ENCODE measurements around the gene UBR3.

The UBR3 gene

GRCh38 chr2:169796441-169796840, 30.8 kb upstream of the UBR3 start:
- in situ Hi-C loops (cut with MboI; ENCODE audit: low pct_unique_long_range_greater_than_20kb, low sequenced_read_pairs, unreplicated experiment) = loop anchor here (25.0 kb wide), 1 partner anchor 259 kb away; no protein-coding TSS in a partner anchor
- DNase-seq (ENCODE audit: low spot score) = no peak
- TF ChIP-seq CTCF (IDR thresholded peaks at IDR 0.05; ENCODE audit: extremely low read depth, insufficient read depth, missing control alignments) = no peak

GRCh38 chr2:169797601-169798000, 29.7 kb upstream of the UBR3 start:
- in situ Hi-C loops (cut with MboI; ENCODE audit: low pct_unique_long_range_greater_than_20kb, low sequenced_read_pairs, unreplicated experiment) = loop anchor here (25.0 kb wide), 1 partner anchor 260 kb away; no protein-coding TSS in a partner anchor
- no peak for DNase-seq (ENCODE audit: low spot score)
- TF ChIP-seq CTCF (IDR thresholded peaks at IDR 0.05; ENCODE audit: extremely low read depth, insufficient read depth, missing control alignments) = no peak

- no peak for DNase-seq (ENCODE audit: low spot score)
- in situ Hi-C loops (cut with MboI; ENCODE audit: low pct_unique_long_range_greater_than_20kb, low sequenced_read_pairs, unreplicated experiment) = loop anchor here (25.0 kb wide), 1 partner anchor 261 kb away; no protein-coding TSS in a partner anchor
- TF ChIP-seq CTCF (IDR thresholded peaks at IDR 0.05; ENCODE audit: extremely low read depth, insufficient read depth, missing control alignments) = no peak
These were observed 28.9 kb upstream of the UBR3 start for GRCh38 chr2:169798397-169798717.

- in situ Hi-C loops (cut with MboI; ENCODE audit: low pct_unique_long_range_greater_than_20kb, low sequenced_read_pairs, unreplicated experiment) = loop anchor here (25.0 kb wide), 1 partner anchor 262 kb away; no protein-coding TSS in a partner anchor
- DNase-seq (ENCODE audit: low spot score) = peak; percentile 94
- TF ChIP-seq CTCF (IDR thresholded peaks at IDR 0.05; ENCODE audit: extremely low read depth, insufficient read depth, missing control alignments) = no peak
These were observed 28.3 kb upstream of the UBR3 start, which contains the start of gene SSB for GRCh38 chr2:169798718-169799592. SSB (plus strand) TSS chr2:169798871; CDS start chr2:169800961, 2,090 bp downstream.

GRCh38 chr2:169803480-169803879, 23.8 kb upstream of the UBR3 start:
- in situ Hi-C loops (cut with MboI; ENCODE audit: low pct_unique_long_range_greater_than_20kb, low sequenced_read_pairs, unreplicated experiment) = no loop called here
- no peak for TF ChIP-seq CTCF (IDR thresholded peaks at IDR 0.05; ENCODE audit: extremely low read depth, insufficient read depth, missing control alignments)
- no peak for DNase-seq (ENCODE audit: low spot score)

- no peak for DNase-seq (ENCODE audit: low spot score)
- in situ Hi-C loops (cut with MboI; ENCODE audit: low pct_unique_long_range_greater_than_20kb, low sequenced_read_pairs, unreplicated experiment) = no loop called here
- TF ChIP-seq CTCF (IDR thresholded peaks at IDR 0.05; ENCODE audit: extremely low read depth, insufficient read depth, missing control alignments) = no peak
These were observed 20.7 kb upstream of the UBR3 start for GRCh38 chr2:169806586-169806985.
